Left ventricle myocardium inferior (tissue), 1 donor: ENCODE results near the gene SUMO2. TPM values are rescaled to one million over a fixed set of nuclear protein-coding genes. Genes with fewer than 3 reads are reported as not detected.
"Not testable (repeated sequence)": the region's sequence is repeated elsewhere in the genome, so short reads cannot be mapped to it uniquely, and the experiment has no call there.

Experiments used
- DNase-seq: peaks from one replicate; pipeline ENCODE4 v3.0.0-alpha.2; 2020
- H3K27ac ChIP-seq: fragments of 200-600 bp; replicated peaks from 2 replicates; pipeline ENCODE4 v1.8.0; 2021
- H3K27me3 ChIP-seq: fragments of 200-600 bp; 2 replicates; pipeline ENCODE4 v1.8.0; 2021; ENCODE audit warnings: low read depth
- H3K36me3 ChIP-seq: fragments of 200-600 bp; 2 replicates; pipeline ENCODE4 v1.8.0; 2021
- H3K4me1 ChIP-seq: fragments of 200-600 bp; 2 replicates; pipeline ENCODE4 v1.8.0; 2021
- H3K4me3 ChIP-seq: fragments of 200-600 bp; 2 replicates; pipeline ENCODE4 v1.8.0; 2021; ENCODE audit warnings: mild to moderate bottlenecking, moderate library complexity
- H3K9me3 ChIP-seq: fragments of 200-600 bp; replicated peaks from 2 replicates; pipeline ENCODE4 v1.8.0; 2021
- intact Hi-C: fragments of 100-400 bp; cut with micrococcal nuclease; formaldehyde crosslinking; loops from one replicate; pipeline ENCODE4 v1.11.0; 2022
- total RNA-seq: library from RNA; stranded (reverse); fragmentation: NEBNext Ultra II Directional; extraction: Animal tissue kit (Norgen Biotek cat#: 25700); gene quantifications from one replicate; pipeline ENCODE4 v1.2.1, GENCODE V29; 2021
- TF ChIP-seq, protein P1 (sequence below): fragments of 200-600 bp; IDR thresholded peaks from 2 replicates; pipeline ENCODE4 v1.8.0; 2021; ENCODE audit warnings: antibody characterized with exemption, mild to moderate bottlenecking, borderline replicate concordance
- donor health status: DM: no; HTN: yes; CAD: no; lungs with severe emphysema.

SUMO2 gene
- total RNA-seq, 1 donor from 2014 or later = 183 TPM

DNA sequence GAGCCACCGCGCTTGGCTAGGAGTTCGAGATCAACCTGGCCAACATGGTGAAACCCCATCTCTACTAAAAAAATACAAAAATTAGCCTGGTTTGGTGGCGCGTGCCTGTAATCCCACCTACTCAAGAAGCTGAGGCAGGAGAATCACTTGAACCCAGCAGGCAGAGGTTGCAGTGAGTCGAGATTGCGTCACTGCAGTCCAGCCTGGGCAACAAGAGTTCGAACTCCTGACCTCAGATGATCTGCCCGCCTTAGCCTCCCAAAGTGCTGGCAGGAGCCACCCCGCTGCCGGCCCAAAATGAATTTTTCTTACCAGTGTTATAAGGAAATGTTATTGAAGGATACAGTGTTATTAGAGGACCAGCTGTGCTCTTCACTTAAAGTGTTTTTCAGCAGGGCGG, 25.0 kb upstream of the SUMO2 start:
- Histone ChIP-seq H3K4me1 (peaks cover 33% of the 10 kb centered on the region), H3K4me3 (no peak overlapping the region), H3K36me3 (peaks cover 44% of the 10 kb centered on the region), H3K27ac (no peak overlapping the region), H3K27me3 (no peaks in the 10 kb centered on the region), H3K9me3 (no peaks in the 10 kb centered on the region)
- no peak for DNase-seq
- intact Hi-C loops = no loop called here
- TF ChIP-seq, protein P1, sequence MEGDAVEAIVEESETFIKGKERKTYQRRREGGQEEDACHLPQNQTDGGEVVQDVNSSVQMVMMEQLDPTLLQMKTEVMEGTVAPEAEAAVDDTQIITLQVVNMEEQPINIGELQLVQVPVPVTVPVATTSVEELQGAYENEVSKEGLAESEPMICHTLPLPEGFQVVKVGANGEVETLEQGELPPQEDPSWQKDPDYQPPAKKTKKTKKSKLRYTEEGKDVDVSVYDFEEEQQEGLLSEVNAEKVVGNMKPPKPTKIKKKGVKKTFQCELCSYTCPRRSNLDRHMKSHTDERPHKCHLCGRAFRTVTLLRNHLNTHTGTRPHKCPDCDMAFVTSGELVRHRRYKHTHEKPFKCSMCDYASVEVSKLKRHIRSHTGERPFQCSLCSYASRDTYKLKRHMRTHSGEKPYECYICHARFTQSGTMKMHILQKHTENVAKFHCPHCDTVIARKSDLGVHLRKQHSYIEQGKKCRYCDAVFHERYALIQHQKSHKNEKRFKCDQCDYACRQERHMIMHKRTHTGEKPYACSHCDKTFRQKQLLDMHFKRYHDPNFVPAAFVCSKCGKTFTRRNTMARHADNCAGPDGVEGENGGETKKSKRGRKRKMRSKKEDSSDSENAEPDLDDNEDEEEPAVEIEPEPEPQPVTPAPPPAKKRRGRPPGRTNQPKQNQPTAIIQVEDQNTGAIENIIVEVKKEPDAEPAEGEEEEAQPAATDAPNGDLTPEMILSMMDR = no peak

DNA sequence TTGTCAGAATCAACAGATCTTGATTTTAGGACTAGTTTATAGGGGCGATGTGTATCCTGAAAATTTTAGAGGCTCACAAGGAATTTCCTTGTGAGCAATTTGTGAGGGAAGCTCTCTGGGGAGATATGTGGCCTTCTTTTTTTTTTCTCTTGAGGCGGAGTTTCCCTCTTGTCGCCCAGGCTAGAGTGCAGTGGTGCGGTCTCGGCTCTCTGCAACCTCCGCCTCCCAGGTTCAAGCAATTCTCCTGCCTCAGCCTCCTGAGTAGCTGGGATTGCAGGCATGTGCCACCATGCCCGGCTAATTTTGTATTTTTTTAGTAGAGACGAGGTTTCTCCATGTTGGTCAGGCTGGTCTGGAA, 24.3 kb upstream of the SUMO2 start:
- DNase-seq, H3K9me3 ChIP-seq, H3K27me3 ChIP-seq, intact Hi-C loops, H3K27ac ChIP-seq: not testable (repeated sequence)
- Histone ChIP-seq H3K4me1 (peaks cover 33% of the 10 kb centered on the region), H3K4me3 (peak overlapping the region; percentile 98), H3K36me3 (peaks cover 36% of the 10 kb centered on the region)

DNA sequence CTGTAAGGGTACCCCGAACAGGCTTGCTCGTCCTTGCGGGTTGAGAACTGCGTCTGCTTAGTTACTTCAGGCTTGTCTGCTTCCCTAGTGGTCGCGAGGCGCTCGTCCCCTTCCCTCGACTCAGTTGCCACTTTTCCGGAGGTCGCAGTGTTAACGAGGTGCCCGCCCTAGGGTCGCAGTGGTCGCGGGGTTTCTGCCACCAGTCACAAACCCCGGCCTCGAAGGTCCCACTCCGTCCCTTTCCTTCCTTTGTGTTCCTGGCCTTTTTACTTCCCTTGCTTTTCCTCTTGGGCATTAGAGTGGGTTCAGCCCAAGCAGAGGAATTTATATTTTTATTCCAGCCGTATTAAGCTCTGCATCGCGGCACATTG, 23.0 kb upstream of the SUMO2 start:
- H3K9me3 ChIP-seq = no peaks in the 10 kb centered on the region
- H3K27ac ChIP-seq = peak overlapping the region; percentile 98
- H3K4me3 ChIP-seq = peak overlapping the region; percentile 98
- H3K4me1 ChIP-seq = peaks cover 37% of the 10 kb centered on the region
- no peaks in the 10 kb centered on the region for H3K27me3 ChIP-seq
- intact Hi-C loops = no loop called here
- peaks cover 24% of the 10 kb centered on the region for H3K36me3 ChIP-seq
- TF ChIP-seq, protein P1 = peak; percentile 15
- DNase-seq = no peak

DNA sequence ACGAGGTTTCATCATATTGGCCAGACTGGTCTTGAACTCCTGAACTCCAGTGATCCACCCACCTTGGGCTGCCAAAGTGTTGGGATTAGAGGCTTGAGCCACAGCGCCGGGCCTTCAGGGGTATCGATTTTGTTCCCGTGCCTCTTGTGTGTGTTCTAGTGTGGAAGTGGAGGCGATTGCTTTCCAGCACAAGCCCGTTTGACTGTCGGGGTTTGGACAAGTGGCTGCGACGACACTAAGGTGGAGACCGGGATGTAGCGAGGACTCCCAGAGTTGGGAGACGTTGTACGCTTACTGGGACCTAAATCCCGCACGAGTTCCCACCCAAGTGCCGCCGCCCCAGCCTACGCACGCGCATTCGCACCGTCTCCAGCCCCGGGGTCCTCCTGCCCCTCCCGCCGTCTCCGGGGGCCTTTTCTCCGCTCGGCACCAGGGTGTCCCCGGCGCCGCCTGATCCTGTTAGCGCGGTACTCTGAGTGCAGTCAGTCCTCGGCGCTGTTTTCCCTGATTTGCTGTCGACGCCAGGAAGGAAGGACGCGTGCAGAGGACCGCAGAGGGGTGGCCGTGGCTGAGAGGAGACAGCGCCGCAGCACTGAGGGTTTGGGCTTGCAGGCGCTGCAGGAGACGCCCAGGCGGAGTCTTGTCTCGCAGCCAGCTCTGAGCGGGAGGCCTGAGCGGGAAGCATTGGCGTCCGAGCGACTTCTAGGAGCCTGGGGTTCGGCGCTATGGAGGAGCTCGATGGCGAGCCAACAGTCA, 22.5 kb upstream of the SUMO2 start, which contains the start of gene NUP85:
Gene NUP85 (plus strand): TSS at position 643 of the 756 bp plus-strand sequence. CDS start 83 bp downstream, at position 726.
- intact Hi-C loops = no loop called here
- Histone ChIP-seq H3K4me3 (peak within 1 kb of the TSS; percentile 98), H3K4me1 (peaks cover 37% of the 10 kb centered on the region), H3K36me3 (peaks cover 18% of the 10 kb centered on the region), H3K27ac (peak within 1 kb of the TSS; percentile 98), H3K27me3 (no peaks in the 10 kb centered on the region), H3K9me3 (no peaks in the 10 kb centered on the region)
- TF ChIP-seq, protein P1 = no peak
- peak; percentile 95 for DNase-seq

DNA sequence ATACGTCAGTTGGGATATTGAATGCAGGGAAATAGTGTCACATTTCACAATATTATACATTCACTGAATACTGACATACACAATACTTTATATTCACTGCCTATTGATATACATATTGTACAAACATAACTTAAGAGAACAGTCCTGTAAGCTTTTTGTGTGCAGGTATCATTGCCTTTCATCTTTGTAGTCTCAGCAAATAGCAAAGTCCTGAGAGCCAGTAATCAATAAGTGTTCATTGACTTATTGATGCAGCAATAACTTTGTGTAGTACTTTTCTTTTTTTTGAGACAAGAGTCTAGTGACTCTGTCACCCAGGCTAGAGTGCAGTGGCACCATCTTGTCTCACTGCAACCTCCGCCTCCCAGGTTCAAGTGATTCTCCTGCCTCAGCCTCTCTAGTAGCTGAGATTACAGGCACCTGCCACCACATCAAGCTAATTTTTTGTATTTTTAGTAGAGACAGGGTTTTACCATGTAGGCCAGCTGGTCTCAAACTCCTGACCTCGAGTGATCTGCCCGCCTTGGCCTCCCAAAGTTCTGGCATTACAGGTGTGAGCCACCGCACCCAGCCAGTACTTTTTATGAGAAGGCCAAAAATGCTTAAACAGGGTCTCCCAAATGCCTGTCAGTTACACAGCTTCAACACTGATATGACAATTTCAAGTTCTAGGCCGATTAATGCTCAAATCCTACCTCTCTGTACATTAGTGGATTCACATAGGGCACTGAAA, 17.3 kb upstream of the SUMO2 start:
- Histone ChIP-seq H3K27ac (no peak overlapping the region), H3K27me3 (no peaks in the 10 kb centered on the region), H3K4me1 (peaks cover 11% of the 10 kb centered on the region), H3K36me3 (no peaks in the 10 kb centered on the region), H3K4me3 (no peak overlapping the region), H3K9me3 (no peaks in the 10 kb centered on the region)
- TF ChIP-seq, protein P1 = no peak
- intact Hi-C loops = no loop called here
- no peak for DNase-seq

DNA sequence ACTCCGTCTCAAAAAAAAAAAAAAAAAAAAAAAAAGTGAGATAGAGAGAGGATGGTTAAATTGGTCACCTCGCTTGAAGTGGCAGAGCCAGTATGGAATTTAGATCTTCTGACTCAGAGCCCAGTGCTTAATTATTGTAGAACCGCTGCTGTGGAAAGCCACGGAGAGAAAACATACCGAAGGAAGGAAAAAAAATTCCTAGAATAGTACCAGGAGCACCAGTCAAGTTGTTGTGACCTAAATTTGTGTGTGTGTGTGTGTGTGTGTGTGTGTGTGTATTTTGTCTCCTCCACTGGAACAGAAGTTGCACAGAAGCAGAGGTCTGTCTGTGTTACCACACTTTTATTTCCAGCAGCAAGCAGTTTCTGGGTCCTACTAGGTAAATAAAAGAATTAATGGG, 12.1 kb upstream of the SUMO2 start:
- no peak overlapping the region for H3K4me3 ChIP-seq
- no peaks in the 10 kb centered on the region for H3K27me3 ChIP-seq
- H3K4me1 ChIP-seq = no peaks in the 10 kb centered on the region
- TF ChIP-seq, protein P1 = no peak
- no peaks in the 10 kb centered on the region for H3K36me3 ChIP-seq
- no peak overlapping the region for H3K27ac ChIP-seq
- DNase-seq = no peak
- H3K9me3 ChIP-seq = no peaks in the 10 kb centered on the region
- intact Hi-C loops = no loop called here
